HCT116 (cell line): ENCODE measurements around the gene RAB1A. TPM values are rescaled to one million over a fixed set of nuclear protein-coding genes. Genes with fewer than 3 reads are reported as not detected.

Source experiments
- ATAC-seq: fragments of 200-7000 bp; cut with Tn5 transposase; 2 replicates; pipeline ENCODE4 v1.9.1; 2020; ENCODE audit warnings: mild to moderate bottlenecking, moderate library complexity
- BruUV-seq: library from RNA; stranded (reverse); fragments of 400-500 nt; replicated peaks from 2 replicates; lab custom pipeline; 2021; lab: Mats Ljungman, UMichigan
- CTCF ChIA-PET: fragments of 300-600 bp; sonication (Branson Sonifier 250); formaldehyde crosslinking; loops from one replicate; lab custom pipeline; 2021; ENCODE audit warnings: antibody characterized with exemption; lab: Charles Lee
- POLR2A ChIA-PET: fragments of 300-600, 350-600 bp; sonication (Branson Sonifier 250); formaldehyde crosslinking; loops from one replicate; lab custom pipeline; 2021; ENCODE audit warnings: antibody characterized with exemption; lab: Charles Lee
- RAD21 ChIA-PET, 2 experiments: fragments of 300-600 bp; sonication (Branson Sonifier 250); formaldehyde crosslinking; loops; one replicate each; lab custom pipeline; 2023; ENCODE audit warnings: low total read pairs in 2 of 2; ENCODE audit not compliant: uncharacterized antibody in 2 of 2, unreplicated experiment in 2 of 2, low non-redundant PET in 1 of 2; lab: Charles Lee
- DNase-seq: peaks from one replicate; pipeline ENCODE4 v3.0.0-alpha.2; 2010; ENCODE audit warnings: low read depth, low spot score
- H2AFZ ChIP-seq: fragments of 200-600 bp; shearing (Covaris generic), sonication (generic); 2 replicates; pipeline ENCODE4 v1.6.1; 2017; ENCODE audit warnings: low read depth, mixed run types, mixed read lengths, antibody characterized with exemption, low read length; ENCODE audit not compliant: poor library complexity, severe bottlenecking
- H3K27ac ChIP-seq: 2 replicates; pipeline ENCODE4 v1.5.1; 2012; ENCODE audit warnings: low read depth, low read length
- H3K27me3 ChIP-seq: fragments of 200-600 bp; sonication (generic); 2 replicates; pipeline ENCODE4 v1.6.1; 2016; ENCODE audit warnings: mixed run types, low read length, mixed read lengths; ENCODE audit not compliant: insufficient read depth
- H3K36me3 ChIP-seq, 2 experiments: fragments of 200-500 bp in 1 of 2; fragments of 200-600 bp in 1 of 2; sonication (Bioruptor generic) in 1 of 2; sonication (generic) in 1 of 2; 2 replicates each; pipeline versions ENCODE4 v1.5.1 to v1.6.1; 2014 to 2016; ENCODE audit warnings: low read length in 2 of 2, inconsistent platforms in 1 of 2, mixed read lengths in 1 of 2, mixed run types in 1 of 2; ENCODE audit not compliant: insufficient read depth in 2 of 2, control insufficient read depth in 1 of 2
- H3K4me1 ChIP-seq, 2 experiments: fragments of 200-600 bp in 1 of 2; sonication (generic) in 1 of 2; 2 replicates each; pipeline versions ENCODE4 v1.5.1 to v1.6.1; 2012 to 2017; ENCODE audit warnings: low read length in 2 of 2, inconsistent platforms in 1 of 2, mild to moderate bottlenecking in 1 of 2, mixed read lengths in 1 of 2, mixed run types in 1 of 2, moderate library complexity in 1 of 2; ENCODE audit not compliant: insufficient read depth in 2 of 2, control insufficient read depth in 1 of 2
- H3K4me2 ChIP-seq: fragments of 200-600 bp; sonication (generic); 2 replicates; pipeline ENCODE4 v1.6.1; 2017; ENCODE audit warnings: mixed run types, low read length, mixed read lengths
- H3K4me3 ChIP-seq, 2 experiments: fragments of 200-600 bp in 1 of 2; sonication (generic) in 1 of 2; replicated peaks in 1 of 2; 2 replicates each; pipeline ENCODE4 v1.5.1; 2011 to 2016; ENCODE audit warnings: low read length in 2 of 2, control low read depth in 1 of 2, low read depth in 1 of 2, mild to moderate bottlenecking in 1 of 2, mixed read lengths in 1 of 2, mixed run types in 1 of 2
- H3K79me2 ChIP-seq: fragments of 200-600 bp; sonication (generic); 2 replicates; pipeline ENCODE4 v1.6.1; 2017; ENCODE audit warnings: mild to moderate bottlenecking, mixed run types, low read length, moderate library complexity, mixed read lengths; ENCODE audit not compliant: insufficient read depth
- H3K9ac ChIP-seq: fragments of 200-600 bp; sonication (generic); 2 replicates; pipeline ENCODE4 v1.6.1; 2016; ENCODE audit warnings: low read length, mixed read lengths
- H3K9me2 ChIP-seq: fragments of 200-600 bp; sonication (generic), shearing (Covaris generic); 2 replicates; pipeline ENCODE4 v1.6.1; 2017; ENCODE audit warnings: mixed run types, mild to moderate bottlenecking, moderate library complexity; ENCODE audit not compliant: insufficient read depth
- H3K9me3 ChIP-seq, 2 experiments: fragments of 200-500 bp in 1 of 2; fragments of 200-600 bp in 1 of 2; sonication (Bioruptor generic) in 1 of 2; sonication (generic) in 1 of 2; 2 replicates each; pipeline ENCODE4 v1.6.1; 2014 to 2017; ENCODE audit warnings: low read length in 2 of 2, mixed read lengths in 2 of 2, inconsistent platforms in 1 of 2, low read depth in 1 of 2, mild to moderate bottlenecking in 1 of 2, mixed run types in 1 of 2, moderate library complexity in 1 of 2; ENCODE audit not compliant: control insufficient read depth in 1 of 2, insufficient read depth in 1 of 2
- H4K20me1 ChIP-seq: fragments of 200-600 bp; sonication (generic), shearing (Covaris generic); 2 replicates; pipeline ENCODE4 v1.6.1; 2017; ENCODE audit warnings: mixed run types, mild to moderate bottlenecking, moderate library complexity; ENCODE audit not compliant: insufficient read depth
- EGR1 ChIP-seq: IDR thresholded peaks from 2 replicates; pipeline ENCODE4 v1.6.1; 2012; ENCODE audit warnings: low read depth
- ELF1 ChIP-seq: IDR thresholded peaks from 2 replicates; pipeline ENCODE4 v1.6.1; 2012; ENCODE audit warnings: low read depth, borderline replicate concordance
- EZH2phosphoT487 ChIP-seq: fragments of 200-600 bp; IDR thresholded peaks from 2 replicates; pipeline ENCODE4 v1.6.1; 2018; ENCODE audit warnings: antibody characterized with exemption, borderline replicate concordance
- SIN3A ChIP-seq: IDR thresholded peaks from 2 replicates; pipeline ENCODE4 v1.6.1; 2012; ENCODE audit warnings: low read depth
- TCF7L2 ChIP-seq: IDR thresholded peaks from 2 replicates; pipeline ENCODE4 v1.7.0; 2011; ENCODE audit warnings: borderline replicate concordance, inconsistent platforms; ENCODE audit not compliant: insufficient read depth, insufficient read length; ENCODE audit errors: extremely low read depth
- ZBTB33 ChIP-seq: IDR thresholded peaks from 2 replicates; pipeline ENCODE4 v1.6.1; 2011; ENCODE audit warnings: mild to moderate bottlenecking, low read length, moderate library complexity; ENCODE audit not compliant: insufficient replicate concordance; ENCODE audit errors: extremely low read depth
- ZNF274 ChIP-seq: fragments of 200-500 bp; sonication (Bioruptor generic); IDR thresholded peaks from 2 replicates; pipeline ENCODE4 v1.6.1; 2014; ENCODE audit warnings: mild to moderate bottlenecking, low read depth, low read length, inconsistent platforms
- intact Hi-C: fragments of 100-400 bp; cut with micrococcal nuclease; formaldehyde crosslinking; loops from 2 replicates; pipeline ENCODE4 v1.10.0; 2022
- total RNA-seq: library from RNA; stranded (reverse); gene quantifications from one replicate; pipeline ENCODE4 v1.2.1, GENCODE V29; 2021; ENCODE audit not compliant: unreplicated experiment

The RAB1A gene
- total RNA-seq, 1 experiment from 2014 or later: 131 TPM

- DNase-seq (no peak), ATAC-seq (no peak)
- H3K36me3 ChIP-seq: no peaks in the 10 kb centered on the region
- CTCF ChIA-PET: interaction anchor here (1.0 kb wide), 1 partner anchor 220 kb away, joined by 3 read pairs; no protein-coding TSS in a partner anchor
- no peaks in the 10 kb centered on the region for H4K20me1 ChIP-seq
- H3K4me1 ChIP-seq: peaks cover under 1% of the 10 kb centered on the region in 2 experiments; a peak in 2 of 4 replicates
- RAD21 ChIA-PET: no interaction called here
- no peaks in the 10 kb centered on the region for H3K9me3 ChIP-seq
- no peak overlapping the region for H3K27ac ChIP-seq
- no peaks in the 10 kb centered on the region for H3K79me2 ChIP-seq
- H3K4me3 ChIP-seq: no peak overlapping the region
- POLR2A ChIA-PET: no interaction called here
- H3K4me2 ChIP-seq: no peak overlapping the region
- no peak overlapping the region for H2AFZ ChIP-seq
- no TSS peak for BruUV-seq
- no peaks in the 10 kb centered on the region for H3K27me3 ChIP-seq
- intact Hi-C loops: no loop called here
- no peak overlapping the region for H3K9ac ChIP-seq
- H3K9me2 ChIP-seq: no peaks in the 10 kb centered on the region
- TF ChIP-seq EZH2phosphoT487 (no peak), ZNF274 (no peak), ELF1 (no peak), SIN3A (no peak), EGR1 (no peak), TCF7L2 (no peak)
These were observed 7.4 kb upstream of the RAB1A start for GRCh38 chr2:65137197-65137775.

- ChIA-PET CTCF (no interaction called here), RAD21 (no interaction called here), POLR2A (no interaction called here)
- no peak overlapping the region for H3K27ac ChIP-seq
- peaks cover 0 to under 1% of the 10 kb centered on the region in 2 experiments; a peak in 3 of 4 replicates for H3K4me1 ChIP-seq
- no peak overlapping the region for H3K9ac ChIP-seq
- H3K4me3 ChIP-seq: no peak overlapping the region
- BruUV-seq: no TSS peak
- H3K9me2 ChIP-seq: no peaks in the 10 kb centered on the region
- DNase-seq (no peak), ATAC-seq (no peak)
- no peaks in the 10 kb centered on the region for H4K20me1 ChIP-seq
- H3K4me2 ChIP-seq: no peak overlapping the region
- TF ChIP-seq EZH2phosphoT487: no peak
- no peak for TF ChIP-seq ZBTB33
- TF ChIP-seq SIN3A: no peak
- no peak for TF ChIP-seq EGR1
- intact Hi-C loops: no loop called here
- H3K36me3 ChIP-seq: no peaks in the 10 kb centered on the region
- H3K27me3 ChIP-seq: no peaks in the 10 kb centered on the region
- no peaks in the 10 kb centered on the region for H3K79me2 ChIP-seq
- no peaks in the 10 kb centered on the region for H3K9me3 ChIP-seq
- no peak overlapping the region for H2AFZ ChIP-seq
These were observed 6.3 kb upstream of the RAB1A start for GRCh38 chr2:65136253-65136652.
